ENCODE results near the gene ATG16L2.
"Not testable (repeated sequence)": the region's sequence is repeated elsewhere in the genome, so short reads cannot be mapped to it uniquely, and the experiment has no call there.

Gene ATG16L2

DNA sequence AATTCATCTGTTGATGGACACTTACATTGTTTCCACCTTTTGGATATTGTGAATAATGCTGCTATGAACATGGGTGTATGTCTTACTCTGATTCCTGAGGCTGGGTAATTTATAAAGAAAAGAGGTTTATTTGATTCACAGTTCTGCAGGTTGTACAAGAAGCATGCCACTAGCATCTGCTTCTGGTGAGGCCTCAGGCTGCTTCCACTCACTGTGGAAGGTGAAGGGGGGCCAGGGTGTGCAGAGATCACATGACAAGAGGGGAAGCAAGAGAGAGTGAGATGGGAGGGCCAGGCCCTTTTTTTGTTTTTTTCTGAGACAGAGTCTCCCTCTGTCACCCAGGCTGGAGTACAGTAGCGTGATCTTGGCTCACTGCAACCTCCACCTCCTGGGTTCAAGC lies 7.8 kb upstream of the ATG16L2 start:
- DNase-seq: not testable (repeated sequence)

DNA sequence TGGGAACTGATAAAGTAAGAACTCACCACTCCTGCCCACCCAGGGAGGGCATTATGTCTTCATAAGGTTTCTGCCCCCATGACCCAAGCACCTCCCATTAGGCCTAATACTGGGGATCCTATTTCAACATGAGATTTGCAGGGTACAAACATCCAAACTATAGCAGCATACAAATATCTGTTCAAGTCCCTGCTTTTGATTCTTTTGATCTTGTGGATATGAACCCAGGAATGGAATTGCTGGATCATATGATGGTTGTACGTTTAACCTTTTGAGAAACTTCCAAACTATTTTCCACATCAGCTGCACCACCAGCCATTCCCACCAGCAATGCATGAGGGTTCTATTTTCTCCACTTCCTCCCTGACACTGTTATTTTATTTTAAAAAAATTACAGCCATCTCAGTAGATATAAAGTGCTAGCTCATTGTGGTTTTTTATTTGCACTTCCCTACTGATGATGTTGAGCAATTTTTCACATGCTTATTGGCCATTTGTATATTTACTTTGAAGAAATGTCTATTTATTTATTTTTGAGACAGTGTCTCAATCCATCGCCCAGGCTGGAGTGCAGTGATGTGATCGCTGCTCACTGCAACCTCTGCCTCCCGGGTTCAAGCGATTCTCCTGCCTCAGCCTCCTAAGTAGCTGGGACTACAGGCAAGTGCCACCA lies 7.1 kb upstream of the ATG16L2 start:
- no peak for DNase-seq

DNA sequence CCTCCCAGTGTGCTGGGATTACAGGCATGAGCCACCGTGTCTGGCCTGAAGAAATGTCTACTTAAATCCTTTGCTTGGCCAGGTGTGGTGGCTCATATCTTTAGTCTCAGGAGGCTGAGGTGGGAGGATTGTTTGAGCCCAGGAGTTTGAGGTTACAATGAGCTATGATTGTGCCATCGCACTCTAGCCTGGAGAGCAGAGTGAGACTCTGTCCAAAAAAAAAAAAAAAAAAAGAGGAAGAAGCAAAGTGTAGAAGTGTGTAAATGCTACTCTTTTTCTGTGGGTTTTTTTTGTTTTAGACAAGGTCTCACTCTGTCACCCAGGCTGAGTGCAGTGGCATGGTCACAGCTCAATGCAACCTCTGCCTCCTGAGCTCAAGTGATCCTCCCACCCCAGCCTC lies 6.4 kb upstream of the ATG16L2 start:
- no peak for DNase-seq

DNA sequence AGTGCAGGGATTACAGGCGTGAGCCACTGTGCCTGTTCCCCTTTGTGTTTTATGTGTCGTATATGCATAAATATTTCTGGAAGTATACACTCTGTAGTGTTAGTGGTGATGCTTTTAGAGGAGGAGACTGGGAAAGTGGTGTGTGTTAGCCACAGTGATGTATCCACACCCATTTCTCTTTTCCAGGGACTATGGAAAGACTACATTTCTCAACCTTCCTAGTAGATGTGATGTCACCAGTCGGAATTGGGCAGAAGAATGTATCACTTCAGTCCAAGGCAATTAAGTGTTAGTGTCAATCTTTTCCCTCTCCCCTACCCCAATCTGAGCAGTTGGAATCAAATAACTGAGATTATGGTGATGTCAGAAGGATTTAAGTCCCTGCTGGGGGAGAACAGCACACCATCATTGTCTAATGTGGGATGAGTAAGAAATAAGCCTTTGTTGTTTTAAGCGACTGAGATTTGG lies 5.8 kb upstream of the ATG16L2 start:
- no peak for DNase-seq

DNA sequence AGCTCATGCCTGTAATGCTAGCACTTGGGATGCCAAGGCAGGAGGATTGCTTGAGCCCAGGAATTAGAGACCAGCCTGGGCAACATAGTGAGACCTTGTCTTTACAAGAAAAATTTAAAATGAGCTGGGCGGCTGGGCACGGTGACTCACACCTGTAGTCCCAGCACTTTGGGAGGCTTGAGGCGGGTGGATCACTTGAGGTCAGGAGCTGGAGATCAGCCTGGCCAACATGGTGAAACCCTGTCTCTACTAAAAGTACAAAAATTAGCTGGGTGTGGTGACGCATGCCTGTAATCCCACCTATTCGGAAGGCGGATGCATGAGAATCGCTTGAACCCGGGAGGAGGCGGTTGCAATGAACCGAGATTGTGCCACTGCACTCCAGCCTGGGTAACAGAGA lies 2.5 kb upstream of the ATG16L2 start:
- DNase-seq: not testable (repeated sequence)

DNA sequence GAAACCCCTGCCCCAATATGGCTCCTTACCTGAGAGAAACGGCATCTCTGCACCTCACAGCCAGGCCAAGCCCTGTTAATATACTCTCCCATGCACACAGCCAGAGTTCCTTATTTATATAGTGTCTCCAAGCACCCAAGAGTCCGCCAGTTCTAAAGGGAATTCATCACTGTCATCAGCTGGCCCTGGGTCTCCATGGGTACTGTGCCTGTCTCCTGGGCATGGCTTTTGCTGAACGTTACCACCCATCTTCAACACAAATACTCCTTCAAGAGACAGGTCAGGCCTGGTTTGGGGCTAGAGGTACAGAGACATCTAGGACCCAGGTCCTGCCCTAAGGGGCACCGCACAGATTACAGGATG lies 1.6 kb upstream of the ATG16L2 start:
- no peak for DNase-seq

DNA sequence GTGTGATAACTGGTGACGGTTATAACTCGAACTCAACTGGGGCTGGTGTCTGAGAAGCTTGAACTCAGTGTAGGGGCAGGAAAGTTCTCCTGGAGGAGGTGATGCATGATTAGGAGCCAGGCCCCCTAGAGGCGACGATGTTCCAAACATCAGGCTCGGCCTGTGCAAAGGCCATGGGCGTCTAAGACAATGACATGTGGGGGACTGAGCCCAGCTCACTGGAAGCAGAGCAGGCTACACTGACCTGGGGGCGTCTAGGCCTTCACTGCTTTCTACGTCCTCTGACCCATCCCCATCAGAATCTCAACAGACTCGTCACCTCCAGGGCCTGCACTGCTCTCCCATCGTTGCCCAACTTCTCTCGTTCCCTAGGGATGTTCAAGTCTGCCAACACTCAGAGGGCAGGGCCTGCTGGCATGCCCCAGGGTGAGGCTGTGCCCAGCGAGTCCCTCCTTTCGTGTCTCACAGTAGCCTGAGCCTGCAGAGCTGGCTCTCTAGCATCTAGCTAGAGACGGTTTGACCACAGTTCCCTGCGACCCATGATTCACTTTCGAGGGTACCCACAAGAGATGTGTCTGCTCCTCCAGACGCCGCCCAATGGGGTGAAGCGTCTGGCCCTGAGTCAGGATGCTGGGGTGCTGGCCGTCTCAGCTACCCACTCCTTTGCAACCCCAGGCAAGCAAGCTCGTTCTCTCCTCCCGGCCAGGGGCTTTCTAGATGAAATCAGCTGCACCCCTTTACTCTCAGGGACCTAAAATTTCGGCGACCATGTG lies 1.1 kb upstream of the ATG16L2 start:
- DNase-seq: peak in 3 of 4 experiments; percentile 21 to 52 (median 39)

DNA sequence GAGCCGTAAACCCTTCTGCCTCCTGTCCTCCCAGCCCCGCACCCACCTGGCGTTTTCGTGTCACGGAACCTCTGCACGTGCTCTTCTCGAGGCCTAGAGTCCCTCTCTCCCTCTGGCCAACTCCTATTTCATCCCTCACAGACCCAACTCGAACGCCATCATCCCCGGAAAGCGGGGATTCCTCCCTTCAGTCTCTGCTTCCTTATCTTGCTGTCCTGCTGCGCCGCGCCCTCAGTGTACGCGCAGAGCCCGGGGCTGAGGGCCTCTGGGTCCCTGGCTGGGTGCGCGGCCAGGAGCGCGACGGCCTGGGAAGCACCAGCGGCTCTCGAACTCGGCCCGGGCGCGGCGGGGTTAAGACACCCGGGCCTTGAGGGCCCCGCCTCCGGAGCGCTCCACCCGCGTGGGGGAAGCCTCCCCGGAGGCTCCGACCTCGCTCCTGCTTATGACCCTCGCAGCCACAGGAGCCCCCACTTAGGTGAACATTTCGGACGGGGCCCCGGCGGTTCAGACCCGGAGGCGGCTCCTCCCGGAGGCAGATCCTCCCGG lies 398 bp upstream of the ATG16L2 start:
- DNase-seq: peak; percentile 77 to 89 (median 86)

DNA sequence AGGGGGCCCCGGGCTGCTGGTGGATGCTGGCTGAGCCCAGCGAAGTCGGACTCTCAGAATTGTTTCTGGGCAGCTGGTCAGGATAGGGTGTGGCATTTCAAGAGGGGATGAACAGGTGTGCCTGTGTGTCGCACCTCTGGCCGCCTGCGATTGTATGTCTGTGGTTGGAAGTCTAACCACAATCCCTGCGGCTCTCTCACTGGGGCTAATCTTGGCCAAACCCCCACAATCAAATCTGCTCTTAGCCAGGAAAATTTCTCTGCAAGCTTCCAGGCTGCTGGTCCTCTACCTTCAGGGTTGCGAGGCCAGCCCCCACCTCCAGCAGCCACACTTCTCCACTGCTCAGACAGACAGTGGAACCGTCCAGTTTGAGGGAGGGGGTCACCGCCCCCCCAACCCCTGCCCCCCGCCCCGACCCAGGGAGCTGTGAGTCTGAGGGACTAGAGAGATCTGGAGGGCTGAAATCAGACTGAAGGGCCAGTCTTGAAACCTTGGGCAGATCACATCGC lies 953 bp downstream of the ATG16L2 start:
- no peak for DNase-seq

DNA sequence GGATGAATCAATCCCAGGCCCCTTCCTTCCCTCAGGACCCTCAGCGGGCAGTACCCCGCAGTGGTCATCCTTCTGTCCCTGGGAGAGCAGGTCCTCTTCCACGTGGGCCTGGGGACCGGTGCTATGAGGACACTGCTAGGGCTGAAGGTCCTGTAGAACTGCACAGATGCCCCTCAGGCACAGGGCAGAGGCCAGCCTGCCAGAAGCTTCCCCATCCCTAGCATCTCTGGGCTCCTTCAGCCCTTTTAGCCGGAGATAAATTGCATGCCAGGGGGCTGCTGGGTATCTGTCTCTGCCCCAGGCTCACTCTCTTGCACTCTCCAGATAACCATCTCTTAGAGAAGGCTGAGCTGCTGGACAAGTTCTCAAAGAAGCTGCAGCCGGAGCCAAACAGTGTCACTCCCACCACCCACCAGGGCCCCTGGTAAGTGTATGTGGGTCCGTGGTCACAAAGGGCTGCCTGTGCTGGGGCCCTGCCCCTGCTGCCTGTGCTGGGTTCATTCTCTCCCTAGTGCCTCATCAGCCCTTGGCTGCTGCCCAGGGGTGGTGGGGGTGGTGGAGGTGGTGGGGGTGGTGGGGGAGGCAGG lies 2.3 kb downstream of the ATG16L2 start:
- DNase-seq: no peak

DNA sequence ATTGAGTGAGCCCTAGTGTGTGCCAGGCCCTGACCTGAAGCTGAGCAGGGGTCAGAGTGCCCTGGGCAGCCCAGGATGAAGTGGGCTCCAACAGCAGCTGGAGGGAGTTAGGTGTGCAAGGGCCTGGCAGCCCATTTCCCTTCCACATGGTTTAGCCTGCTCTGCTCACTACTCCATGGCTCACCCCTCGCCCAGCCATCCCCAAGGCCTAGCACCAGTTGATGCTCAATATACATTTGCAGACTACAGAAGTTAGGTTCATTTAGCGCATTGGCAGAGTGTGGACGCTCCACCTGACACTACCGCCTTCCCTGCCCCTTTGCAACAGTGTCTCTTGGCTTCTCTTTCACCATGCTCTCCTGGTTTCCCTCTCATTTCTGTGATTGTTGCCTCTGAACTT lies 3.8 kb downstream of the ATG16L2 start:
- no peak for DNase-seq

DNA sequence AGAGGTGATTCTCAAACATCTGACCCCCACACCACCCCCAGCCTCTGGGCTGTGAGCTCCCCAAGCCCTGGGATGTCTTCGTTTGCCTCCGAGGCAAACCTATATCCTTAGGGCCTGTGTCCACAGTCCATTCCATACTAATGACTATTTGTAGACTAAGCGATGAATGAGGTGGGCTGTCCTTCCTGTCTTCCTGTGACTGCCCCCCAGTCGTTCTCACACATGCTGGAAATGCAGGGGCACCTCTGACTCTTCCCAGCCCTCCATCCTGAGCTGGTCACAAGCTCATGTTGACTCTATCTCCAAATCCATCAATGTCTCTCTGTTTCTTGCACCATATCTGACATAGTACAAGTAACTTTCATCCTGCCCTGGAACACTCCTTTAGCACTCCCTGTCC lies 4.8 kb downstream of the ATG16L2 start:
- DNase-seq: no peak

DNA sequence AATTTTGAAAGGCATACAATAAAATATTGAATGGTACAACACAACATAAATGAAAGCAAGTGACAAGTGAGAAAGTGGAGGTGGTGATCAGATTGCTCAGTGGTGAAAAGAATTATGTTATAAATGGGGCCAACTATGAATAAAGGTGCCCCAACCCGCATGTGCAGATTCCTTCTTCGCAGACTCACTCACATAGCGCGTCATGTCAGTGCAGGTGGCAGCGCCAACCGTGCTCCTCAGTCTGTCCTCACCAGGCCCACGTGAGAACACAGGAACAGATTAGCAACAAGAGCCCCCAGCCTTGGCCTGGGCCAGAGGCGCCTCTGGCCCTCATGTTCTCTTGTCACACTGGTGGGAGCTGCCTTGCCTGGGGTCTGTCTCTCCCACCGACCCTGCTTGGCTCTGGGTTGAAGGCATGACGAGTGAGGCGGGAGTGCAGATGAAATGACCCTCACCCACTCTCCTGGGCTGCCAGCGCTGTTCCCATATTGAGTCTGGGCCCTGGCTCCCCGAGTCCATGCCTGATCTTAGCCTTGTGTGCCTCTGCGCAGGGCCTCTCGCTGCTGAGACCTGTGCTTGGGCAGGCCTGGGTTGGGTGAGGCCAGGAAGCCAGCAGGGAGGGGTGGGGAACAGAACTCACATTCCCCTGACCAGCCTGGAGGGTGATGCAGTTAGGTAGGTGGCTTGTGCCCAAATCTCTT lies 6.4 kb downstream of the ATG16L2 start:
- DNase-seq: no peak

DNA sequence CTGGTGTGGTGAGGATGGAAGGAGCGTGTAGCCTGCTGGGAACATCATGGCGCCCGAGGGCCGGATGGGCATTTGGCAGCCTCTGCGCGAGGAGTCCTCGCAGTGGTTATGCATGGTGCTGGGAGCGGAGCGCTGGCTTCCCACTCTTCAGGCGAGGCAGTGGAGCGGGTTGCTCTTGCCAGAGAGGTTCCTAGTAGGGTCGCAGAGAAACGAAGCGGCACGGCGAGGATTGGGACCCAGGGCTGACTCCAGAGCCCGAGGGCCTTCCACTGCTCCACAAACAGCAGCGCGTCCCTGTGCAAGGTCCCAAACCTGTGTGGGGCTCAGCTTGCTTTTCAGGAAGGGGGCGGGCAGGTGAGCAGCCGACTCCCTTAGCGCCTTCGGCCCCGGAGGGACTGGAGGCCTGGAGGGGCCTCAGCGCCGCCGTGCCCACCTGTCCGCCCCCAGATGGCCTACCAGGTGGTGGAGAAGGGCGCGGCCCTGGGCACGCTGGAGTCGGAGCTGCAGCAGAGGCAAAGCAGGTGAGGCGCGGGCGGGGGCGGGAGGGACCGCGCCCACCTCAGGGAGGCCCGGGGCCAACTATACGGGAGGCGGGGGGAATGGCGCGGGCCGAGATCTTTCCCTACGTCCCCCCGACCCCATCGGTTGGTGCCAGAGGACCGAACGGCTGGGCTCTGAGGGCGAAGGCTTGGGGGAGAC lies 7.2 kb downstream of the ATG16L2 start:
- no peak for DNase-seq

DNA sequence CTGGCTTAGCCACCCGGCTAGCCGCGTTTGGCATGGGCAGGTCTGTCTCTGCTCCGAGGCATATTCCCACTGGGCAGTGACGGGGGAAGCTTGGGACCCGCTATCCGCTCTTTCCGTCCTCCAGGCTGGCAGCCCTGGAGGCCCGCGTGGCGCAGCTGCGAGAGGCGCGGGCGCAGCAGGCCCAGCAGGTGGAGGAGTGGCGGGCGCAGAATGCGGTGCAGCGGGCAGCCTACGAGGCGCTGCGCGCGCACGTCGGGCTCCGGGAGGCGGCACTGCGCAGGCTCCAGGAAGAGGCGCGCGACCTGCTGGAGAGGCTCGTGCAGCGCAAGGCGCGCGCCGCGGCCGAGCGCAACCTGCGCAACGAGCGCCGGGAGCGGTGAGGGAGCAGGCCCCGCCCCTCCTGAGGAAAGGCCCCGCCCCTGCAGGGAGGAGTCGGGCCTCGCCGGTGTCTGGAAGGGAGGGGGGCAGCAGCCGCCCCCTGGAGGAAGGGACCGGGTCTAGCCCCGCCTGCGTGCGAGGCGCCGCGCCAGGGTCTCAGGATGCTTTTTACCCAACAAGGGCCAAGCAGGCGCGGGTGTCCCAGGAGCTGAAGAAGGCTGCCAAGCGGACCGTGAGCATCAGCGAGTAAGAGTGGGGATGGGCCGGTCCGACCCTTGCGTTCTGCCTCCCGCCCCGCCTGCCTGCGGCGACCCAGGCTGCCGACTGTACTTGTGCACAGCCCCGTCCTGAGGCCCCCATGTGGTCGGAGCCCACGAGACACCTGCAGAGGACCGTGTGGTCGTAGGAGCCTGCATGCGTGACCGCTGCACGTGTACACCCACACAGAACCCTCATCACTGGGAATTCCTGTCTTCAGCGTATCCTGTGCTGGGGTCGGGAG lies 7.9 kb downstream of the ATG16L2 start:
- DNase-seq: peak; percentile 62 to 82 (median 73)

DNA sequence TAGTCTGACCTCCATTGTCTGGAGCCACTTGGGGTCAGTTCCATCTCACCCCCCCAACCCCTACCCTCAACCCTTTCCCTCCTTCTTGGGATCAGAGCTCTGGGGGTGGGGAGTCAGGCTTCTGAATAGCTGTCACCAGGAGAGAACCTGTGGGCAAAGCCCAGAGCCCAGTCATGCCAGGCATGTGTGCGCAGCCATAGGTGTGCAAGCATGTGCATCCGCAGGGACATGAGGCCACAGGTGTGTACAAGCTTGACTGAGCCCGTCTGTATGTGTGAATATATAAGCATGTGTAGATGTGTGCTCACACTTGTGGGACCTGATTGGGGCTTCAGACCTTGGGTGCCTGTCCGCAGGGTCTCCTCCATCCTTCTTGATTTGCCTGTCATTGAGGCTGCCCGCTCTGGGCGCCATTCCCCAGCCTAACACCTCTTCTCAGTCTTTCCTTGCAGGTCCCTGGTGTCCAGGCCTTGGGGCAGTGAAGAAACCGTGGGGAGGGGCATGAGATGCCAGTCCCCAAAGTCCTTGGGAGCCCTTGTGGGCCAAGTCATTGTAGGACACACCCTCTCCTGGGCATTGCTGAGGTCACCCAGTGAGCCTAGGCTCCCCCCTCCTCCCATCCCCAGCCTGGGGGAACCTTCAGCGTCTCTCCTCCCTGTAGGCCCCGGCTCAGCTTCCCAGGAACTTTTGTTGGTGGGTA lies 9.0 kb downstream of the ATG16L2 start:
- DNase-seq: no peak

DNA sequence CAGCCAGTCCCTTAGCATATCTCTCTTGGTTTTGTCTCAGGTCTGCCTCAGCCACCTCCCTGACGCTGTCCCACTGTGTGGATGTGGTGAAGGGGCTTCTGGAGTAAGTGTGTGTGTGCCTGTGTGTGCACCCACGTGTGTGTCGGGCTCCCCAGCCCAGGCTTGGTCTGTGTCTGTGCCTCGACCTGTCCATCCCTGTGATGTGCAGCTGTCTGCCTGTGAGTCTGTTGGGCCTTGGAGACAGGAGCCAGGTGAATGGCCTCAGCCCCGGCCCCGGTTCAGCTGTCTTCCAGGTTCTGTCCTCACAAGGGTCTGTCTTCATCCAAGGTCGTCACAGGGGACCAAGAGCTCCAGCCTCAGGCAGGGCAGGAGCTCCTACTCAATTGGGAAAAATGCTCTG lies 9.8 kb downstream of the ATG16L2 start:
- no peak for DNase-seq

DNA sequence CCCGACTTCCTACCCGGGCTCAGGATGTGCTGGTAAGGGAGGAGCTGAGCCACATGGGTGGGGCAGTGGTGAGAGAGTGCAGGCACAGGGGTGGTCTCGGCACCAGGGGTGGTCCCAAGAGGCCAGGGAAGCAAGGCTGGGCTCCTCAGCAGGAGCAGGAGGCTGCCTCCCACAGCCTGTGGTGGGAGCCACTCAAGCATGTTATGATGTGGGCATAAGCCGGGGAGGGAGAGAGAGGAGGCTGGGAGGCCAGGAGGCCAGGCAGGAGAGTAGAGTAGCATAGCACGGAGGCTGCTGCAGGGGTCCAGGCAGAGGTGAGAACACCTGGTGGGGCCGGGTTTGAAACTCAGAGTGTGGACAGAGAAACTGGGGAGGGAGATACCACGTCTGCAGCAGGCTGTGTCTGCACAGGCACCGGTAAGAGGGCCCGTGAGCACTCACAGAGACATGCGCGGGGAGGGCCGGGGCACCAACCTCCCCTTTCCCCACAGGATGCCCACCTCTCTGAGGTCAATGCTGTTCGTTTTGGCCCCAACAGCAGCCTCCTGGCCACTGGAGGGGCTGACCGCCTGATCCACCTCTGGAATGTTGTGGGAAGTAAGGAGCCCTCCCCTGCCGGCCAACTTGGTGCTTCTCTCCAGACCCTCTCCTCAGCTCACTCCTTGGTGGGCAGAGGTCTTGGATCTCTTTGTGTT lies 10.7 kb downstream of the ATG16L2 start:
- DNase-seq: no peak

DNA sequence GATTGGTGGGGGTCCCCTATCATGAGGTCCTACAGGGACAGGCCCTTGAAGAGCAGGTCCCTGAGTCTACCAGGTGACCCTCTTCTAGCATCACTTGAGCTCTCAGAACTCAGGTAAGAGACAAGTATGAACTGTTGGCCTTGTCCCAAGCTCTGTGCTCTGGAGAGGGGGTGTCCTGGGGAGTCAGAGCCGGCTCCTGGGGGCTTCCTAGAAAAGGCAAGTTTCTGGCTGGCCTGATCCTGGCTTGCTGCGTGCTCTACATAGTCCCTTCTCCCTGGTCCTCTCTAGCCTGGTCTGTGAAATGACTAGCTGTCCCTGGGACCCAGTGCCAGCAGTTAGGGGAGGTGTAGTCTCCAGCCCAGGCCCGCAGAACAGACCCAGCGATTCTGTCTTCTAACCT lies 11.4 kb downstream of the ATG16L2 start:
- DNase-seq: no peak
